Suprapubic skin (tissue), 3 donors: ENCODE data around the gene SUFU.

Source experiments
- CTCF ChIP-seq, 2 donors: fragments of 200-600 bp in 1 of 2; fragments of 450-650 bp in 1 of 2; sonication (generic) in 1 of 2; IDR thresholded peaks; one replicate each; pipeline ENCODE4 v1.5.1; 2016 to 2019; ENCODE audit warnings: antibody characterized with exemption in 2 of 2, mild to moderate bottlenecking in 1 of 2, moderate library complexity in 1 of 2
- POLR2A ChIP-seq, 2 donors: fragments of 450-650 bp; IDR thresholded peaks; one replicate each; pipeline ENCODE4 v1.6.1; 2017; ENCODE audit warnings: antibody characterized with exemption in 2 of 2, mild to moderate bottlenecking in 2 of 2, moderate library complexity in 2 of 2

GRCh38 chr10:102617816-102618215 lies 114.0 kb downstream of the SUFU start:
- TF ChIP-seq CTCF (IDR thresholded peaks at IDR 0.05) (no peak), POLR2A (IDR thresholded peaks at IDR 0.05) (no peak)
